Pulmonary artery endothelial cell (primary cell): Measurements from ENCODE around the gene KIRREL3. TPM values are rescaled to one million over a fixed set of nuclear protein-coding genes. Genes with fewer than 3 reads are reported as not detected.

Experiments used
- DNase-seq: peaks from one replicate; pipeline ENCODE4 v3.0.0-alpha.2; 2011; ENCODE audit warnings: low read depth, low spot score
- total RNA-seq: library from RNA; depleted of rRNA; stranded (reverse); fragments of >200 nt; gene quantifications from 2 replicates; pipeline ENCODE4 v1.2.3, GENCODE V29; 2014

KIRREL3 gene
- total RNA-seq, 1 donor from 2014 or later, result not detected

DNA sequence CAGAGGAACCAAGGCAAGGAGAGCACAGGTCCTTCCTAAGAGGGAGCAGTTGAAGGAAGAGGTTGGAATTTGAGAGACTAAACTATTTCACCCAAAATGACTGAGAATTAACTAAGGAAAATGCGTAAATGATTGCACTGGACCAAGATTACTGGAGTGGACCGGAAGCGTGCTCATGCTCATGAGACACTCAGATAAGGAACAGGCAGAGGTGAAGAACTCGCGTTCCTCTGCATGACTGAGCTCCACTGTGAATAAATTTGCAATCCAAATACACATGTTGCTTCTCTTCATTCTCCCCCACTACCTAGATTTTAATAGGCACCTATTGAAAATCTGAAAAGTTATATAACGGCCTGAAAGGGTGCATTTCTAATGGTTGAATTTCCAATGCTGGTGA lies 207.0 kb downstream of the KIRREL3 start:
- no peak for DNase-seq

DNA sequence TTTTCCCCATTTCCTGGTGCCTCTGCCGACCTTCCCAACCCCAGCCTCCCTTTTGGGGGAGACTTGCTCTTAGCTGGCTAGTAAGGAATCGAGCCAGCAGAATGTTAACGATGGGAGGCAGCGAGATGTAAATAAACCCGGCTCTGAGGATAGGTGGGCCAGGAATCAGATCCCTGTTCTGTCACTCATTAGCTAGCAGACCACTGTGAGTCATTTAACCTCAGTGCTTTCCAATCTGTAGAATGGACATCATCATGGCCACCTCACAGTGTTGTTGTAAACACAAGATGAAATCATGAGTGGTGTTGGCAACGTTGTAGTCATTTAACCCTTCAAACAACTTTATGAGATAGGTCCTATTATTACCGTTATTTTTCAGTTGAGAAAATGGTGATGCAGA lies 208.6 kb downstream of the KIRREL3 start:
- DNase-seq, result no peak

DNA sequence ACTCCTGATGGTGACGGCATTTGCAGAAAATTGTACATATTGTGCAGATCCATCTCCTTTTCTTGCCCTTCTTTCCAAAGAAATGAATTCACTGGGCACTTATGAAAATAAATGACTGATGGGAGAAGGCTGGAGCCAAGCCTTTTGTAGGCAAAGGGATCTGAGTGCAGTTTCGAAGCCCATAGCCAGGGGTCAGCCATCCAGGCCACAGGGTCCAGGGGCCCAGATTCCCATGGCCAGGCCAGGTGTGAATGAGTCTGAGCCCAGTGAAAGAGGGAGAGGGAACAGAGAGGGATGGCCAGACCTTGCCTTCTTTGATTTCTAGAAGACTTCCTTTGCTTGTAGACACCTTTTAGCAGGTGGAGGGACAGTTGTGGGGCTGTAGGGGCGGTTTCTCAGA lies 209.1 kb downstream of the KIRREL3 start:
- DNase-seq, result no peak

DNA sequence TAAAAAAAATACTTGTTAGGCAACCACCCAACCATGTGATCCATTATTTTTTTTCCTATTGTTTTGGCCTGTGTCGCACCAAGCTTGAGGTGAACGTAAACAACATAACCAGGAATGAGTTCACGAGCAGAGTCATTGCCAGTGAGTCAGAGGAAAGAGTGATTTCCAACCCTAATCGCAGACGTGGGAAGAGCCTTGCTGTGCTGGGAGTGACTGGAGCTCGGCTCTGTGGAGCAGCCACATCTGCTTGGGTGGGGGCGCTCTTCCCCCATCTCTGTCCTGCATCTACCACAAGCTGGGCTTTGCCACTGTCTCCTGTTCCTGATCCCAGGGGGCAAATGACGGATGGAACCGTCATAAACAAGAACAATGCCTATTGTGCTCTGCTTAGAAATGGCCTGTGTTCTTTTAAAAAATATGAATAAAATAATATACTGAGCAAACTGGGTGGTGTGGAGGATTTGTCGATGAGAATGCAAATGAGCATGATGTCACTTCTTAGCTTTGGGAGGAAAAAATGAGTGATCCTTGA lies 210.0 kb downstream of the KIRREL3 start:
- DNase-seq, result peak; percentile 1

DNA sequence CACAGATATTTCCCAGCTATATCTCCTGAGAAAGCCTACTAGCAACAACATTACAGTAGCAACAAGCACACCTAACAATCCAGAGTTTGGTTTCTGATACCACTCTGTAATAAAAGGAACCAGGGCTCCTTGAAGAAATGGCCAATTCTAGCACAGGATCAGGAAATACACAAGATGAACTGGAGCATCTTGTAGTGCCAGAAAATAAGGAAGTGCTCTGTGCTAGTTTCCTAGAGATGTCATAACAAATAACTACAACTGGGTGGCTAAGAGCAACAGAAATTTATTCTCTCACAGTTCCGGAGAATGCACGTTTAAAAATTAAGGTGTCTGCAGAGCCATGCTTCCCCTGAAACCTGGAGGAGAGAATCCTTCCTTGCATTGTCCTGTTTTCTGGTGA lies 217.8 kb downstream of the KIRREL3 start:
- DNase-seq, result no peak

DNA sequence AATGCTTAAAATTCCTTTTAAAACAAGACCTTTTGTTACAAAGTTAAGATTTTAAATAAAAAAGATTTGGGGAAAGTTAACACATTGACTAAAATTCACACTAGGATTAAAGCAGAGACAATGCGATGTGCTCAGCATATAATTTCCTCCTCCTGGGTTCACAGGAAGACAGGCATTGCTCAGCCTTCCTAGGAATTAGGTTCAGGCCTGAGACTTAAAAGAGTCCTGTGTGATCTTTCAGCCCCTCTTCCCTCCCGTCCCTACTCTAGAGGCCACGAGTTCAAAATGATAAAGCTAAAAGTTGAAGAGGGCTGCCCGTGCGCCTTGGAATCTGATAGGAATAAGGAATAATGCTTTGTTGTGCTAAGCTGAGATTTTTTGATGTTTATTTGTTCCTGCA lies 218.6 kb downstream of the KIRREL3 start:
- DNase-seq, result no peak

DNA sequence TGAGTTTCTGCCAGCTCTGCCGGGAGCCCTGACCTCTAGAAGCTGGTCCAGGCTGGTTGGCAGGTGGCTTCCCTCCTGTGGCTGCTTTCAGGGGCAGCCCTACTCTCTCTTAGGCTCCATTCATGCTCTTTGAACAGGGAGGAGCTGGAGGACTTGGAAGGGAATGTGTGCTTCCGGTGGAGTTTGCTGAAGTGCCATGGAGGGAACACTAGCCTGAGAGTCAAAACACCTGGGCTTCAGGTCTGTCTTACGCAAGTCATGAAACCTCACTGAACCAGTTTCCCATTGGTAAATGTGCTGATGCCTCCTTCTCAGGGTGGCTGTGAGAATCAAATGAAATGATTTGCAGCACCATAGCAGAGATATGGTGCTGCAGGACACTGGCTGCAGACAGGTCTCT lies 224.5 kb downstream of the KIRREL3 start:
- no peak for DNase-seq

DNA sequence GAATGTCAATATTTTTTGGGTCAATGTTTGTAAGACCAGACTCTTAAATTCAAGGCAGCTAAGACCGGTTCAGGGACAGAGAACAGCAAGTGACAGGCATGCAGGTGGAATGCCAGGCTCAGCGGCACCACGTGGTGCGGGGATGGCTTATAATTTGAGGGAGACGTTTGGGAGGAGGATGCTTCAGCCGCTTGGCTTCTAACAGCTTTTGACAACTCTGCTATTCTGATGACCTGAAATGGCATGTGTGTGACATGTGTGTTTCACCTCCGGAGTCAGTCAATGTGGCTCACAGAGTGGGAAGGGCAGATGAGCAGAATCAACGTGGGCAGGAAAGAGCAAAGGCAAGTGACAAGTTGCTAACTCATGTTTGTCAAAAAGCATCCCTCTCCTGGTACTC lies 228.3 kb downstream of the KIRREL3 start:
- no peak for DNase-seq

DNA sequence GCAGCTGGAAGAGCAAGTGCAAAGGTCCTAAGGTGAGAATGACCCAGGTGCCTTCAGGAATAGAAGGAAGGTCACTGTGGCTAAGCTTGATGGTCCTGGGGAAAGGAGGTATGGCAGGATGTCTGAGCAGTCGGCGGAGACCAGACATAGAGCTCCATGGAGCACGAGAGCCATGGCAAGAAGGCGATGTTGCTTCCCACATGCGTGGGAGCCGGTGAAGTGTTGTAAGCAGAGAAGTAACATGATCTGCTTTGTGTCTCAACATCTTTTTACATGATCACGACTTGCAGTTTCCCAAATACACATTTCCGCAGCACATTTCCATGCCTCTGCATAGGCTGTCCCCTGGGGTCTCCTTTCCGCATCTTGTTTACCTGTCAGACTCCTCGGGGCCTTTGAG lies 231.9 kb downstream of the KIRREL3 start:
- no peak for DNase-seq

DNA sequence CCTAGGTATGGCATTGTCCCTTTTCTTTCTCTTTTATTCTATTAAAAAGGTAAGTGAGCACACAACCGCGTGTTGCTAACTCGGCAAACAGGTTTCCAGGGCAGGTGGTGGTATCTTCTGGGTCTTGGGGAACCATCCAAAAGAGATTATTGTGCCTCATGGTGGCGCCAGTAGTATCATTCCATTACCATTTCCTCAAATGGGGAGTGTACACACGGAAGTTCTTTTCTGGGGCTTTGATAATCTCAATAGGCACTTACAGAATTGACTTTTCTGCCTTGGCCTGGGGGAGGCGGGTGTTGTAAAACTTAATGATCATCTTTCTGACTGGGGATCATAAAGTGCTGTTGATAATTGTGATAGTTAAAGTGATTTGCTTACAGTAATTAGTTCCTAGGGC lies 234.1 kb downstream of the KIRREL3 start:
- no peak for DNase-seq

DNA sequence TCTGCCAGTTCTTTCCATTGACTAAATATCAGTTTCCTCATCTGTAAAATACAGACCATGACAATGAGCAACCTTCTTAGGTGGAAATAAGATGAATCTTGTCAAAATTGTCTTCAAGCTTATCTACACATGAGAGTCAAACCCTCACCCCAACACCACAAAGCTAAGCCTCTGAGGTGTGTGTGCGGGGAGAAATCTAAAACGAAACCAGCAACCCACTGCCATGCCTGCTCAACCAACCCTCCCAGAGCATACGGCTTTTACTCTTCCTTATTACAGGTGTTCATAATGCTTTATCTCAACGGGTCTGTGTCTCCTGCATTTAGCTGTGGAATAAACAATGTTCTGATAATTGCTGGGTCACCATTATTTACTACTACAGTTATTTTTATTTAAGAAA lies 235.4 kb downstream of the KIRREL3 start:
- DNase-seq, result no peak

DNA sequence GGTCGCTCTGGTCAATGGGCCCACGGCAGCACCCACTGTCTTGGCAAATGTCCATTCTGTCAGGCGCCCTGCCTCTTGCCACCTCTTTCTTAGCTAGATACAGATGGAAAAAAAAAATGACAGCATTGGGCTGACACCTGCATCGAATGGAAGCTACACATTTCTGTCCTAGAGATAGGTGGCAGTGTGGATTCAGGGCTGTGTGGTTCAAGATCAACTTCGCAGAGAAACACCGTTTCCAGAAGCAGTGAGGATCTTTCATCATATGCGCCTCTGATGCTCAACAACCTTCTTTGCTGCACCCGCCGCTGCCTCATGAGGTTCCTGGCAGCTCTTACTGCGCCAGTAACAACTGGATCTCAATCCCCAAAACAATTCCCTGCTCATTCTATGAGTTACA lies 236.3 kb downstream of the KIRREL3 start:
- no peak for DNase-seq

DNA sequence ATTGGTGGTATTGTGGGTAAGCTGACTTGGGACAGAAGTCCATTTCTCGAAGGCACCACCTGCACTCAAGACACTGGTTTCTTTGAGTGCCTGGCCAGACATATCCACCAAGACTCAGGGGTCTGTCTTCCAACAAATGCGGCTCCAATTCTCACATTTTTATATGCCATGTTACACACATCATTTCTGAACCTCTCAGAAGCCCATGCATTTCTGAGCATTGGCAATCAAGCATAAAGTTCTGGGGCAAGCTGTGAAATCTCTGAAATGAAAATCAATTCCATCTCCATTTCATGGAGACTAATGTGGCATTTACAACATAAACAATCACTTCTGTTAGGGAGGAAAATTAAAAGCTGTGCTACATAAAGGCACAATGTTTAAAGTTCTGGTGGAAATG lies 243.7 kb downstream of the KIRREL3 start:
- DNase-seq, result no peak

DNA sequence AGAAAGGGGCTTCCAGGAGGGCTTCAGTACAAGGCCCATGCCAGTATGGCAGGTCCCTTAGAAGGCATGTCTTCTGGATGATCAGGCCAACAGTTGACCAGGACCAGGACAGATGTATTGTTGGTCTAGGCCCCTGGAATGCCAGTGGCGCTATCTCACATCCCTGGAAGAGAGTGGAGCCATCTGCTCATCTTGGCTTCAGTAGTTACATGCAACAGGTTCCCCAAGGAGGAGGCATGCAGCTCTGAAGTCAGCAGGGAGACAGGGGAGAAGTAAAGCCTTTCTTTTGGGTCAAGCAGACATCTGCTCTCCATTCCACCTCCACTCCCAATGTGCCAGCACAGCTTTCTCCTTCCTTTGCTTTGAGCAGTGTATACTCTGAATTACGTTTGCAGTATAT lies 244.1 kb downstream of the KIRREL3 start:
- DNase-seq, result no peak

DNA sequence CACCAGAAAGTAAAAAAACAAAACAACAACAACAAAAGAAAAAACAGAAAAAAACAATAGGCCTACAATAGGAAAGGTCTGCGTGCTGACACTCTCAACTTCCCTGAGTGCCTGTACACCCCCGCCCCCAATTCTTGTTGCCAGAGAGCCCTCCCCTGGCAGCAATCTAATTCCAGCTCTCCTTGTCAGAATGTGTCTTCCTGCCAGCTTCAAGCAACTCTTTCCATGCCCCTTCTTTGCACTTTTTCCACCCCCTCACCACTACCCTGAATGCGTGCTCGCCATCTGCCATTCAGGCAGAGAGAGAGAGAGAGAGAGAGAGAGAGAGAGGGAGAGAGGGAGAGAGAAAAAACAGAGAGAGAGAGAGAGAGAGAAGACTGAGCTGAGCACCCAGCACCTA lies 245.0 kb downstream of the KIRREL3 start:
- DNase-seq, result no peak

DNA sequence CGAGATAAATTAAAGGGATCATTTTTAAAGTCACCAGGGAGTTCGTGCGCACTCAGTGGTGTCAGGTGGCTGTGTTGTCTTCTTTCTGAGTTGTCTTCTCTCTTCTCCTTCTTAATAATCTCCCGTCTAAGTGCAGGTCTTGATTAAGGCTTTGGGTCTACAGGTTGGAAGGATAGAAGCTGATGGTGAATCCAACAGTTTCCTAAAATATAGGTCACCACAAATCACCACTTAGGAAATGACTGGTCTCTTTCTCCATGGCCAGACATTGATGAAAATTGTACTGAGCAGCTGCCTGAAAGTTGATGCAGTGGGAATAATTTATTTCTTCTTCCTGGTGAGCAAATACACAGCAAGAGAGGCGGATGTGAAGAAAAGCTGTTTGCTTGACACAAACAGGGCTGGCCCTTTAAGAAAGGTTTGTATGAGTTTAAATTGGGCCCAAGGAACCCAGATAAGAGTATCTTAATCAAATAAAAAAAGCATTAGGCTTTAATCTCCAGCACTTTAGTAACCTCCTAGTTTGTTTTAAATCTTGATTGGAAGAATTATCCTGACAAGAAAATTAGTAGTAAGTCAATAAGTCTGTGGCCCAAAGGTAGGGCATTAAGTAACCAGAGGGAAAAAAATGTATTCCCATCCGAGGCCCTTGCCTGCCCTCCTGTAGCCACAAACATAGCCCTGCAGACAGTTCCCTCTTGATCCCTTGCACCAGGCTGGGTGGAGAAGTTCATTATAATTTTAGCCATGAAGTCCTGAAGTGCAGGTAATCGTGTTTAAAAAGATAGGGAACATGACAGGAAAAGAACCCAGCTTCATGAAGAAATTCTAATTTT lies 245.8 kb downstream of the KIRREL3 start:
- no peak for DNase-seq

DNA sequence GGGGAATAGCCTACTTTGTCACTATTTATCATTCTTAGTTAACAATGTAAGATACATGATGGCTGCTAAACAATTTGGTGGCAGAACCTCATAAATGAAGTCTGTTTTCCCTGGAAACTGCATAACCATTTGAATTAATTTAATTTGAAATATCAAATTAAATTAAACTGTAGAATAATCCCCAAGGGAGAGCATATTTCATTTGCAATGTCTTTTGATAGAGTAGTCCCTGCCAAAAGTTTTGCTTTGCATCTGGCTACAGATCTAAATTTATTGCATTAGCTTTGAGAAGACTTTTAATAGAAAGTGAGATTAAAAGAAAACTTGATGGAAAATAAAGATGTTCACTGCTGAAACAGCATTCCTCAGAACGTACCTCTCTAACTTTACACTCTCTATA lies 246.6 kb downstream of the KIRREL3 start:
- no peak for DNase-seq

DNA sequence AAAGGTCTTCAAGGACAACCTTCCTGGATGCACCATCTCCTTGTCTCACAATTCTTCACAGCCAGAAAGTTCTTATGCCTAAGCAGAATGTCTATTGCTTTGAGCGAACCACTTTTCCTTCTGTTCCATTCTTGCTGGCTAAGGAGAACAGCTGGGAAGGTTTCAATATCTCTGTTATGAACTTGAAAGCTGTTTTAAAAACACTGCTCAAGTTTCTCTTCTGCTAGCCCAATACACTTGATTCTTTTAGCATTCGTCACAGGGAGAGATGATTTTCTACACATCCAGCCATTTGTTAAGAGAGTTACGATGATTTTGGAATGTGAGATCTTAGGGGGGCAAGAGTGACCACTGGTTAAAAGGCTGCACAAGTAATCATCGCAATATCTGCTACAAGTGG lies 249.3 kb downstream of the KIRREL3 start:
- no peak for DNase-seq

DNA sequence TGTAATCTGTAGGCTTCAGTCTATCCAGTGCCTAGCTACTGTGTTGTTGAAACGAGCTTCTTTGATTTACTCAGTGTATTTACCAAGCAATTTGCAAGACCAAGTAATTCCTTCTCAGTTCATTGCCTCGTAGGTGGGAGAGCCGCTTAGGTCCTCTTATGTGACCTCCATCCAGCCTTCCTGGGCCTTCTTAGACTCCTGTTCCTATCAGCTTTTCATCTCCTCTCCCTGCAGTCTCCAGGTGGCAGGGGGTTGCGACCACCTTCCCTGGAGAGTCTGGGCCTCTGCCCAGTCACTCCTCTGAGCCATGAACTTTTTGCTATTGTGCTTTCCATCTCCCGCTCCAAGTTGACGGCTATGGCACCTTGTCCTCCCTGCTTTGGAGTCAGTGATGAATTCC lies 251.8 kb downstream of the KIRREL3 start:
- DNase-seq, result no peak

DNA sequence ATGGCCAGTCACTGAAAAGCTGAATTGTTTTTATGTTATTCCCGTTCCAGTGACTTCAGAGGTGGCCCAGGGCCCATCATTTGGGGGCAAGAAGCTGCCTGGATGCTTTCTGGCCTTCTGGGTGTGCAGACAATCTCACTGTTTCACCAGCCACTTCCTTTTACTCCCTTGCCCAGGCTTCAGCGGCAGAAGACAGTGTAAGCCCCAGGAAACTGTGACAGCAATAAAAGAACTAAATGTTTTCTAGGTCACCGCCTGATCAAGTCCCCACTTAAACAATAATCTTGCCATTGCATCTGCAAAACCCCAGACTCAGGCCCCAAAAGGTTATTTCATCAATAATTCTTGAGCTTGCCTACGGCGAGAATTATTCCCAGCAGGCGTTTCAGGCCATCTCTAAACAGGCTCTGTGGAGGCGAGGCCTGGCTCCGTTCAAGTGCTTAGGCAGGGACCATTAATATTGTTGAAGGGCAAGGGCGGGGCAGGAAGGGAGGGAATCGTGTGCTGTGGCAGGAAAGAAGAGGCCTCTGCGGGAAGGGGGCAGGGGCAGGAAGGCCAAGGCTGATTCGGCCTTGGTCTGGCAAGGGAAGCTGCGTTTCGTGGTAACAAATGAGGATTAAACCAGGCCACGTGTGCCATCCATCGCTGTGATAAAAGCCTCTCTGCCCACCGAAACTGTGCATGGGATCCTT lies 252.3 kb downstream of the KIRREL3 start:
- no peak for DNase-seq

DNA sequence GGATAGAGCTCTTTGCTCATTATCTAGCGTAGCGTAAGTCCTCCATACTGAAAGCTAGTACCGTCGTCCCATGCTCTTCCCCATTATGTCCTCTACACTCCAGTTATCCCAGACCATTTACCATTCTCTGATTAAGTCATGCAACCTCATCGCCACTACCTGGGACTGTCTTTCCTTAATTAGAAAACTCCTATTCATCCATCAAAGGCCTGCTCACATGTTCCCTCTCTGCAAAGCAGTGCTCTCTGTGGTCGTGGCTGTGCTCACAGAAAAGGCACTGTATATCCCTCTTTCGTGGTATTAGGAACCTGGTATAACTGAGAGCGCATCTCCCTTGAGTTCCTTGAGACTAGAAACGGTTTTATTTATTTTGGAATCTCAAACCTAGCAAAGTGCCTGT lies 253.3 kb downstream of the KIRREL3 start:
- no peak for DNase-seq

DNA sequence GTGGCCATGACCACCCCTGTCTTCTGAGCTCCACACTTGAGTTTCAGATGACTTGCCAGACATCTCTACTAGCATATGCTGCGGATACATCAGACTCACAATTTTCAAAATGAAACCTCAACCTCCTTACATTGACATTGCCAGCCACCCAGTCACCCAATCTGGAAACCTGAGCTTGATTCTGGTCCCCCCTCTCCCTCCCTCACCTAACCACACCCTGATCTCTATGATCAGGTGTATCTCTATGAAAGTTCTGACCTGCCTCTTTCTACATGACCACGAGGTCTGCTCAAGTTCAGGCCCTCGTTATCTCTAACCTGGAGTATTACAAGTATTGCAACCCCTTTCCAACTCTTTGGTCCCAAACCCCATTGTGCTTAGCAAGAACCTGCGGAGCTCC lies 254.1 kb downstream of the KIRREL3 start:
- no peak for DNase-seq

DNA sequence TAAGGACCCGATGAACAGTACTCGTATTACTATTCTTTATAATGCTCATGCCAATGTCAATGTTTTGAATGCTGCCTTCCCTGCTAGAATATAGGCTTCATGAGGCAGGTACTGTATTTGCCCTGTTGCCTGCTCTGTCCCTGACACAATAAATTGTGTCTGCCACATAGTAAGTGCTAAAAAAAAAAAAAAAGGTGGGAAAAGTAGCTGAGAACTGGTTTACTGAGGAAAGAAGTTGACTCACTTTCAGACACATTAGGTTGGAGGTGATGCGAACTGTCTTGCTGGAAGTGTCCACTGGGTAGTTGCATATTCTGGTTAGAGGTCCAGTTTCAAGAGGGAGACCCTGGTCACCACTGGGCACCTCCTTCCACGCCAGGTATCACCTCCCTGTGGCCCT lies 255.9 kb downstream of the KIRREL3 start:
- DNase-seq, result no peak
